Endometrial microvascular endothelial cells (primary cell): ENCODE results near the gene MIPEP. TPM values are rescaled to one million over a fixed set of nuclear protein-coding genes. Genes with fewer than 3 reads are reported as not detected.

Experiments used
- in situ Hi-C: cut with HindIII; loops from 2 replicates; pipeline ENCODE4 v1.10.0; 2017; ENCODE audit warnings: low sequenced_read_pairs, low pct_unique_long_range_greater_than_20kb; ENCODE audit errors: inconsistent ontology term
- total RNA-seq: library from RNA; depleted of rRNA; stranded (reverse); fragments of >200 nt; gene quantifications from one replicate; pipeline ENCODE4 v1.2.3, GENCODE V29; 2015; ENCODE audit errors: inconsistent ontology term

MIPEP gene
- total RNA-seq, 1 donor from 2014 or later = 40.5 TPM

- in situ Hi-C loops = no loop called here
Measured at GRCh38 chr13:23703246-23703860, 185.8 kb downstream of the MIPEP start.

GRCh38 chr13:23701636-23702035, 187.6 kb downstream of the MIPEP start:
- in situ Hi-C loops = no loop called here

- in situ Hi-C loops = no loop called here
Measured at GRCh38 chr13:23701186-23701585, 188.0 kb downstream of the MIPEP start.

- in situ Hi-C loops = no loop called here
Measured at GRCh38 chr13:23699271-23699670, 189.9 kb downstream of the MIPEP start.

GRCh38 chr13:23697772-23698313, 191.4 kb downstream of the MIPEP start:
- in situ Hi-C loops = no loop called here

GRCh38 chr13:23696610-23697009, 192.6 kb downstream of the MIPEP start:
- in situ Hi-C loops = no loop called here

- in situ Hi-C loops = no loop called here
Measured at GRCh38 chr13:23695711-23696464, 193.3 kb downstream of the MIPEP start.

- in situ Hi-C loops = no loop called here
Measured at GRCh38 chr13:23695196-23695595, 194.0 kb downstream of the MIPEP start.

GRCh38 chr13:23692816-23693215, 196.4 kb downstream of the MIPEP start:
- in situ Hi-C loops = no loop called here

GRCh38 chr13:23690668-23691067, 198.5 kb downstream of the MIPEP start:
- in situ Hi-C loops = no loop called here

GRCh38 chr13:23688336-23688735, 200.9 kb downstream of the MIPEP start:
- in situ Hi-C loops = no loop called here

GRCh38 chr13:23687614-23688013, 201.6 kb downstream of the MIPEP start:
- in situ Hi-C loops = no loop called here

GRCh38 chr13:23686948-23687347, 202.3 kb downstream of the MIPEP start:
- in situ Hi-C loops = no loop called here

- in situ Hi-C loops = no loop called here
Measured at GRCh38 chr13:23685416-23685815, 203.8 kb downstream of the MIPEP start.

- in situ Hi-C loops = no loop called here
Measured at GRCh38 chr13:23684647-23685046, 204.6 kb downstream of the MIPEP start.

GRCh38 chr13:23683084-23683483, 206.1 kb downstream of the MIPEP start:
- in situ Hi-C loops = no loop called here

GRCh38 chr13:23680845-23681669, 208.1 kb downstream of the MIPEP start:
- in situ Hi-C loops = no loop called here
